Astrocyte of the spinal cord (primary cell): ENCODE data around the gene HIPK1.
"Not testable (repeated sequence)": the region's sequence is repeated elsewhere in the genome, so short reads cannot be mapped to it uniquely, and the experiment has no call there.

Source experiments
- DNase-seq: peaks from one replicate; pipeline ENCODE4 v3.0.0; 2011; ENCODE audit warnings: low read depth, low spot score
- H3K4me3 ChIP-seq: 2 replicates; pipeline ENCODE4 v1.5.1; 2011; ENCODE audit warnings: low read depth, mild to moderate bottlenecking, low read length, moderate library complexity
- in situ Hi-C: cut with HindIII; loops from 2 replicates; pipeline ENCODE4 v1.10.0; 2017; ENCODE audit warnings: low sequenced_read_pairs
- TF ChIP-seq, protein P1 (sequence below): IDR thresholded peaks from 2 replicates; pipeline ENCODE4 v1.5.1; 2012; ENCODE audit warnings: low read depth, mild to moderate bottlenecking, low read length, inconsistent platforms

The HIPK1 gene

DNA sequence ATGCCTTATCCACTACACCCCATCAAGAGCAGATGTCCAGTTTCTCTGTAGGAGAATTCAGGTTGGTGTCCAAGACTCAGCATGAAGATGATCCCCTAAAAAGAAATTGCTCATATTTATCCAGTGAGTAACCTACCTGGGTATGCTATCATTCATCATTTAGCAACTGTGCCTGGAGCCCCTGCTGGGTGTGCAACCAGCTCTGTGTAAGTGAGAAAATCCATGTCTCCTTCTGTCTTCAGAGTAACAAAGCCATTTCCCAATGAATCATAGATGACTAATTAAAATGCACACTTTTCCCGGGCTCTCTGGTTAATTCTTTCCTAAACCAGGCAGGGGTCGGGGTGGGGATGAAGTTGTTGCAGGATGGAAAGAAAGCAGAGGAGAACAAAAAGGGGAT is 86.0 kb downstream of the HIPK1 start:
- no peak overlapping the region for H3K4me3 ChIP-seq
- DNase-seq = peak; percentile 41
- in situ Hi-C loops = no loop called here
- TF ChIP-seq, protein P1, sequence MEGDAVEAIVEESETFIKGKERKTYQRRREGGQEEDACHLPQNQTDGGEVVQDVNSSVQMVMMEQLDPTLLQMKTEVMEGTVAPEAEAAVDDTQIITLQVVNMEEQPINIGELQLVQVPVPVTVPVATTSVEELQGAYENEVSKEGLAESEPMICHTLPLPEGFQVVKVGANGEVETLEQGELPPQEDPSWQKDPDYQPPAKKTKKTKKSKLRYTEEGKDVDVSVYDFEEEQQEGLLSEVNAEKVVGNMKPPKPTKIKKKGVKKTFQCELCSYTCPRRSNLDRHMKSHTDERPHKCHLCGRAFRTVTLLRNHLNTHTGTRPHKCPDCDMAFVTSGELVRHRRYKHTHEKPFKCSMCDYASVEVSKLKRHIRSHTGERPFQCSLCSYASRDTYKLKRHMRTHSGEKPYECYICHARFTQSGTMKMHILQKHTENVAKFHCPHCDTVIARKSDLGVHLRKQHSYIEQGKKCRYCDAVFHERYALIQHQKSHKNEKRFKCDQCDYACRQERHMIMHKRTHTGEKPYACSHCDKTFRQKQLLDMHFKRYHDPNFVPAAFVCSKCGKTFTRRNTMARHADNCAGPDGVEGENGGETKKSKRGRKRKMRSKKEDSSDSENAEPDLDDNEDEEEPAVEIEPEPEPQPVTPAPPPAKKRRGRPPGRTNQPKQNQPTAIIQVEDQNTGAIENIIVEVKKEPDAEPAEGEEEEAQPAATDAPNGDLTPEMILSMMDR = no peak

DNA sequence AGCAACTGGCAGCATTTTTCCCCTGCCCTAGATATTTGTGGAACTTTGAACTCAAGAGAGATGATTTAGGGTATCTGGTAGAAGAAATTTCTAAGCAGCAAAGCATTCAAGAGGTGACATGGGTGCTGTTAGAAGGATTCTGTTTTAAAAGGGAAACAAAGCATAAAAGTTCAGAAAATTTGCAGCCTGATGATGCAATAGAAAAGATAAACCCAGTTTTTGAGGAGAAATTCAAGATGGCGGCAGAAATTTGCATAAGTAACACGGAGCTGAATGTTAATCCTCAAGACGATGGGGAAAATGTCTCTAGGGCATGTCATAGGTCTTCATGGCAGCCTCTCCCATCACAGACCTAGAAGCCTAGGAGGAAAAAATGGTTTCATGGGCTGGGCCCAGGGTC is 90.6 kb downstream of the HIPK1 start:
- in situ Hi-C loops, DNase-seq, H3K4me3 ChIP-seq: not testable (repeated sequence)

GRCh38 chr1:114021665-114022099 is 92.6 kb downstream of the HIPK1 start:
- DNase-seq = no peak
- in situ Hi-C loops = no loop called here
- TF ChIP-seq, protein P1 = no peak
- no peak overlapping the region for H3K4me3 ChIP-seq

DNA sequence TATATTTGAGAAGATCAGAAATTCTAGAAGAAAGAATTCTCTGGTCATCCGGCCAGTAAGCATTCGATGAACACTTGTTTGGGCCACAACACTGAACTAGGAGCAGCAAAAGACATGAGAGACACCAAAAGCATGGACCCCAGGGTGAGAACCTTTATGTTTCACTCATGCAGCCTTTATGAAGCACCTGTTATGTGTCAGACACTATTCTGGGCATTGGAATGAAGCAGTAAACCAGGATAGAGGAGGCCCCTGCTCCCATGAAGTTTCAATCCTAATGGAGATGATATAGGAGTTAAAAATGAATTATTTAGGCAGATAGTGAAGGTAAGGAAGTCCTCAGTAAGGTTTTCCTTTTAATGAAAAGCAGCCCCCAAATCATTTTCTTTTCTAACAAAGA is 93.8 kb downstream of the HIPK1 start:
- no peak overlapping the region for H3K4me3 ChIP-seq
- TF ChIP-seq, protein P1 = no peak
- no peak for DNase-seq
- in situ Hi-C loops = no loop called here

GRCh38 chr1:114023377-114023776 is 94.3 kb downstream of the HIPK1 start:
- in situ Hi-C loops = no loop called here
- no peak for DNase-seq
- H3K4me3 ChIP-seq = no peak overlapping the region
- TF ChIP-seq, protein P1 = no peak

DNA sequence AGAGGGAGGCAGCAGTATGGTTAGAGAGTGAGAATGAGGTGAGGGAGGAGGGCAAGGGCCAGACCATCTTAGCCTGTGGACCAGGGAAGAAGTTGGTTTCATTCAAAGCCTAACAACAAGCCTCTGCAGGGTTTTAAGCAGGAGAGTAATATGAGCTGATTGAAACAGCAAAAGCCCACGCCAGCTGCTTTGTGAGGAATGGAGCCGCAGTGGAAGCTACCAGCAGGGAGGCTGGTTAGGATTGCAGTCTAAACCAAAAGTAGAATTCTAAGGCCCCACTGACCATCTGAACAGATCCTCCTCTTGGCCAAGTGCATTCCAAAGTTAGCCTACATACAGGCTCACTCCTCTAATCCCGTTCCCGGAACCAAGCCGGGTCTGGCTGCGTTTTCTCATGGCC is 94.9 kb downstream of the HIPK1 start:
- in situ Hi-C loops = no loop called here
- DNase-seq = peak; percentile 86

GRCh38 chr1:114025609-114026401 is 96.7 kb downstream of the HIPK1 start:
- in situ Hi-C loops = no loop called here
- peak; percentile 81 for DNase-seq
- no peak overlapping the region for H3K4me3 ChIP-seq
- TF ChIP-seq, protein P1 = no peak

More for the DNA sequence above, 94.9 kb downstream of the HIPK1 start:
- no peak overlapping the region for H3K4me3 ChIP-seq
- TF ChIP-seq, protein P1 = no peak
